Measurements from ENCODE around the gene IQGAP1. TPM values are rescaled to one million over a fixed set of nuclear protein-coding genes. Genes with fewer than 3 reads are reported as not detected.

The IQGAP1 gene
- polyA plus RNA-seq, 2 of the 4 experiments (the other 2 are of a cell fraction) = 100 to 168 TPM

DNA sequence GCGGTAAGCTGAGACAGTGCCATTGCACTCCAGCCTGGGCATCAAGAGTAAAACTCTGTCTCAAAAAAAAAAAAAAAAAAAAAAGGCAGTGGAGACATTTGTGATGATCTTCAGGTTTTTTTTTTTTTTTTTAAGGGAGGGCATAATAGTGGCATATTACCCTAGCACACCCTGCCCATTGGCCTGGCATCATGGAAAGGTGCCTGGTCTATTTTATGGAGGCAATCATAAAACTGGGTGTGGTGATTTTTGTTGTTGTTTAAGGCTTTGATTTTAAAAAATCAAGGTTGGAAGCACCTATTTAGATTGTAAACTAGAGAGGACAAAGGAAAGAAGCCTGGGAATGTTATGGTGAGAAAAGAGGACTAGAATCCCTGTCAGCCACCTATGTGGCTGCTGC, 6.0 kb downstream of the IQGAP1 start:
- no peak for FAIRE-seq
- POLR2A ChIA-PET = interaction anchor here (0.6 kb wide), 1 partner anchor 11 kb away, joined by 3 read pairs; no protein-coding TSS in a partner anchor
- H3K27ac ChIP-seq = no peak overlapping the region

DNA sequence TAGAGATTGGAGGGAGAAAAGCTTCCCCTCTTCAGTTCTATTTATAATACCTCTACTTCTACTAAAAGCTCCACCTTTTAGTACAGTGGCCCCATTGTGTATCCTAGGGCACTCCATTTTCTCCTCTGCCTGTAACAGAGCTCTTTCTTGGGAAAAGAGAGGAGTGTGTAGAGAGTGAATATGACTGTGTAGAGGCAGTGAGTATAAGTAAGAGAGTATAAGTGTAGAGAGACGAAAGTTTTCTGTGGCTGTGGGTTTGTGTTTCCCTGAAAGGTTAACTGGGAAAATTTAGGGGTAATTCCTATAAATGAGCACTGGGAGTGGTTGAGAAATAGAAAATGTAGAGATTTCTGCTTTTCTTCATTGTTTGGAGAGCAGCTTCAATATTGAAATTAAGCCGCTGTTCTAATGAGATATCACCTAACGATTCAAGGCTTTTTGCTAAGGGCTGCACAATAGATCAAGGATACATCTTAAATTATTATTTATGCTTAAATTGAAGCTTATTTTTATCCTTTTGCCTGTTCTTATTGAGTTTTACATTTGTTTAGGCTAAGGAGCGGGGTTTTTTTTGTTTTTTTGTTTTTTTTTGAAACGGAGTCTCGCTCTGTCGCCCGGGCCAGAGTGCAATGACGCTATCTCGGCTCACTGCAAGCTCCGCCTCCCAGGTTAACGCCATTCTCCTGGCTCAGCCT, 6.9 kb downstream of the IQGAP1 start:
- no peak overlapping the region for H3K4me2 ChIP-seq
- ChIA-PET CTCF (interaction anchor here (0.6 to 4.6 kb wide), 5 partner anchors 32 to 200 kb away, joined by 3 to 14 read pairs (median 4); no protein-coding TSS in a partner anchor), POLR2A (no interaction called here)
- H3K27ac ChIP-seq = no peak overlapping the region
- DNase-seq (ENCODE audit: low read depth in 1 of 2, low spot score in 1 of 2) (no peak), FAIRE-seq (no peak), ATAC-seq (peak in 1 of 2 experiments; percentile 42; a peak in 3 of 6 replicates)
- WGBS (ENCODE audit: missing lambda C conversion rate) = 92% methylated on average over 12 of the region's 12 CpGs
- H3K4me1 ChIP-seq = peaks cover 20% of the 10 kb centered on the region
- H3K9me3 ChIP-seq = no peaks in the 10 kb centered on the region
- H3K4me3 ChIP-seq = no peak overlapping the region
- TF ChIP-seq HOXA7 (CRISPR knock-in tag; IDR thresholded peaks at IDR 0.05) = 0 out of 2 replicates have a peak, but pooled peaks have one; percentile 58
- TF ChIP-seq, protein P1, sequence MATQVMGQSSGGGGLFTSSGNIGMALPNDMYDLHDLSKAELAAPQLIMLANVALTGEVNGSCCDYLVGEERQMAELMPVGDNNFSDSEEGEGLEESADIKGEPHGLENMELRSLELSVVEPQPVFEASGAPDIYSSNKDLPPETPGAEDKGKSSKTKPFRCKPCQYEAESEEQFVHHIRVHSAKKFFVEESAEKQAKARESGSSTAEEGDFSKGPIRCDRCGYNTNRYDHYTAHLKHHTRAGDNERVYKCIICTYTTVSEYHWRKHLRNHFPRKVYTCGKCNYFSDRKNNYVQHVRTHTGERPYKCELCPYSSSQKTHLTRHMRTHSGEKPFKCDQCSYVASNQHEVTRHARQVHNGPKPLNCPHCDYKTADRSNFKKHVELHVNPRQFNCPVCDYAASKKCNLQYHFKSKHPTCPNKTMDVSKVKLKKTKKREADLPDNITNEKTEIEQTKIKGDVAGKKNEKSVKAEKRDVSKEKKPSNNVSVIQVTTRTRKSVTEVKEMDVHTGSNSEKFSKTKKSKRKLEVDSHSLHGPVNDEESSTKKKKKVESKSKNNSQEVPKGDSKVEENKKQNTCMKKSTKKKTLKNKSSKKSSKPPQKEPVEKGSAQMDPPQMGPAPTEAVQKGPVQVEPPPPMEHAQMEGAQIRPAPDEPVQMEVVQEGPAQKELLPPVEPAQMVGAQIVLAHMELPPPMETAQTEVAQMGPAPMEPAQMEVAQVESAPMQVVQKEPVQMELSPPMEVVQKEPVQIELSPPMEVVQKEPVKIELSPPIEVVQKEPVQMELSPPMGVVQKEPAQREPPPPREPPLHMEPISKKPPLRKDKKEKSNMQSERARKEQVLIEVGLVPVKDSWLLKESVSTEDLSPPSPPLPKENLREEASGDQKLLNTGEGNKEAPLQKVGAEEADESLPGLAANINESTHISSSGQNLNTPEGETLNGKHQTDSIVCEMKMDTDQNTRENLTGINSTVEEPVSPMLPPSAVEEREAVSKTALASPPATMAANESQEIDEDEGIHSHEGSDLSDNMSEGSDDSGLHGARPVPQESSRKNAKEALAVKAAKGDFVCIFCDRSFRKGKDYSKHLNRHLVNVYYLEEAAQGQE (IDR thresholded peaks at IDR 0.05) = no peak

More for the DNA sequence above, 6.0 kb downstream of the IQGAP1 start:
- TF ChIP-seq EP300 (IDR thresholded peaks at IDR 0.05) (no peak), POLR2A (IDR thresholded peaks at IDR 0.05; ENCODE audit: low read length) (no peak), PHF8 (IDR thresholded peaks at IDR 0.05; ENCODE audit: borderline replicate concordance, low read depth) (no peak), CBX2 (IDR thresholded peaks at IDR 0.05; ENCODE audit: borderline replicate concordance, low read depth) (no peak), RFX5 (IDR thresholded peaks at IDR 0.05) (no peak), CBX8 (IDR thresholded peaks at IDR 0.05) (no peak), TFCP2L1 (CRISPR knock-in tag; IDR thresholded peaks at IDR 0.05) (no peak), ZC3H11A (IDR thresholded peaks at IDR 0.05) (no peak), KDM1A (IDR thresholded peaks at IDR 0.05; ENCODE audit: low read depth) (no peak), BHLHE40 (IDR thresholded peaks at IDR 0.05; ENCODE audit: low read depth, low read length) (no peak), RAD21 (conservative IDR thresholded peaks at IDR 0.05 in 1 of 2, IDR thresholded peaks at IDR 0.05 in 1 of 2) (no peak), HOXA7 (CRISPR knock-in tag; IDR thresholded peaks at IDR 0.05) (no peak), EHMT2 (IDR thresholded peaks at IDR 0.05; ENCODE audit: low read depth) (no peak), MAFK (IDR thresholded peaks at IDR 0.05; ENCODE audit: partially characterized antibody) (no peak), HEYL (CRISPR knock-in tag; IDR thresholded peaks at IDR 0.05) (no peak)
- TF ChIP-seq, protein P2, sequence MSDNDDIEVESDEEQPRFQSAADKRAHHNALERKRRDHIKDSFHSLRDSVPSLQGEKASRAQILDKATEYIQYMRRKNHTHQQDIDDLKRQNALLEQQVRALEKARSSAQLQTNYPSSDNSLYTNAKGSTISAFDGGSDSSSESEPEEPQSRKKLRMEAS (IDR thresholded peaks at IDR 0.05) = no peak
- Histone ChIP-seq H3K4me1 (peaks cover 19% of the 10 kb centered on the region; the same call in 2 of the 3 replicates), H3K4me2 (no peak overlapping the region), H3K9me3 (no peaks in the 10 kb centered on the region), H3K4me3 (no peak overlapping the region)
- CTCF ChIA-PET = interaction anchor here (0.5 to 4.6 kb wide), 7 partner anchors 31 to 603 kb away, joined by 3 to 14 read pairs (median 3); no protein-coding TSS in a partner anchor
- DNase-seq (ENCODE audit: low read depth in 1 of 2, low spot score in 1 of 2) (no peak), ATAC-seq (no peak)
- 90% methylated on average over 1 of the region's 1 CpG for WGBS (ENCODE audit: missing lambda C conversion rate)

DNA sequence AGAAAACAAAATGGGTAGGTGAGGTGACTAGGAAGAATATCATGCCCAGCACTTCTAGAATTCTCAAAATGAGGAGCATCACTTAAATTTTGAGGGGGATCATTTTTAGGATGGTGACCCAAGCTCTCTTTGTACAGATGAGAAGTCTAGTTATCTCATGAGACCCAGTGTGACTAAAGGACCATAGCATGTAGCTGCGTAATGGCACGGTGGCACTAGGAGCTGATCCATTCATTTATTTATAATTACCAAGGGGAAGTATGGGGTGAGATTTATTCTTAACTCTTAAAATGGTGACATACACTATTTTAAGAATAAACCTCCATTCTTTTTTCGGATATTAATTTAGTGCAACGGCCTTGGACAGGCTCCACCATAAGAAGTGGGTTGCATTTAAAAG, 8.3 kb downstream of the IQGAP1 start:
- ChIA-PET CTCF (interaction anchor here (0.8 to 2.7 kb wide), 5 partner anchors 34 to 86 kb away, joined by 3 to 14 read pairs (median 5); no protein-coding TSS in a partner anchor), POLR2A (interaction anchor here (2.2 kb wide), 1 partner anchor 8 kb away, joined by 13 read pairs; the partner anchor contains the start of gene IQGAP1)
- Histone ChIP-seq H3K27ac (no peak overlapping the region), H3K4me2 (no peak overlapping the region), H3K9me3 (no peaks in the 10 kb centered on the region), H3K4me3 (no peak overlapping the region), H3K4me1 (peaks cover 28% of the 10 kb centered on the region)
- ATAC-seq = no peak
- no peak for DNase-seq (ENCODE audit: low read depth in 1 of 2, low spot score in 1 of 2)
- FAIRE-seq = no peak
- 89% methylated on average over 4 of the region's 4 CpGs for WGBS (ENCODE audit: missing lambda C conversion rate)
- TF ChIP-seq, protein P3, sequence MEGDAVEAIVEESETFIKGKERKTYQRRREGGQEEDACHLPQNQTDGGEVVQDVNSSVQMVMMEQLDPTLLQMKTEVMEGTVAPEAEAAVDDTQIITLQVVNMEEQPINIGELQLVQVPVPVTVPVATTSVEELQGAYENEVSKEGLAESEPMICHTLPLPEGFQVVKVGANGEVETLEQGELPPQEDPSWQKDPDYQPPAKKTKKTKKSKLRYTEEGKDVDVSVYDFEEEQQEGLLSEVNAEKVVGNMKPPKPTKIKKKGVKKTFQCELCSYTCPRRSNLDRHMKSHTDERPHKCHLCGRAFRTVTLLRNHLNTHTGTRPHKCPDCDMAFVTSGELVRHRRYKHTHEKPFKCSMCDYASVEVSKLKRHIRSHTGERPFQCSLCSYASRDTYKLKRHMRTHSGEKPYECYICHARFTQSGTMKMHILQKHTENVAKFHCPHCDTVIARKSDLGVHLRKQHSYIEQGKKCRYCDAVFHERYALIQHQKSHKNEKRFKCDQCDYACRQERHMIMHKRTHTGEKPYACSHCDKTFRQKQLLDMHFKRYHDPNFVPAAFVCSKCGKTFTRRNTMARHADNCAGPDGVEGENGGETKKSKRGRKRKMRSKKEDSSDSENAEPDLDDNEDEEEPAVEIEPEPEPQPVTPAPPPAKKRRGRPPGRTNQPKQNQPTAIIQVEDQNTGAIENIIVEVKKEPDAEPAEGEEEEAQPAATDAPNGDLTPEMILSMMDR (IDR thresholded peaks at IDR 0.05) = no peak
- TF ChIP-seq, protein P4, sequence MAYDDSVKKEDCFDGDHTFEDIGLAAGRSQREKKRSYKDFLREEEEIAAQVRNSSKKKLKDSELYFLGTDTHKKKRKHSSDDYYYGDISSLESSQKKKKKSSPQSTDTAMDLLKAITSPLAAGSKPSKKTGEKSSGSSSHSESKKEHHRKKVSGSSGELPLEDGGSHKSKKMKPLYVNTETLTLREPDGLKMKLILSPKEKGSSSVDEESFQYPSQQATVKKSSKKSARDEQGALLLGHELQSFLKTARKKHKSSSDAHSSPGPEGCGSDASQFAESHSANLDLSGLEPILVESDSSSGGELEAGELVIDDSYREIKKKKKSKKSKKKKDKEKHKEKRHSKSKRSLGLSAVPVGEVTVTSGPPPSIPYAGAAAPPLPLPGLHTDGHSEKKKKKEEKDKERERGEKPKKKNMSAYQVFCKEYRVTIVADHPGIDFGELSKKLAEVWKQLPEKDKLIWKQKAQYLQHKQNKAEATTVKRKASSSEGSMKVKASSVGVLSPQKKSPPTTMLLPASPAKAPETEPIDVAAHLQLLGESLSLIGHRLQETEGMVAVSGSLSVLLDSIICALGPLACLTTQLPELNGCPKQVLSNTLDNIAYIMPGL (CRISPR knock-in tag; IDR thresholded peaks at IDR 0.05; ENCODE audit: borderline replicate concordance) = no peak
- TF ChIP-seq CEBPB (IDR thresholded peaks at IDR 0.05) = no peak
- no peak for TF ChIP-seq CBX8 (IDR thresholded peaks at IDR 0.05)
- TF ChIP-seq, protein P5, sequence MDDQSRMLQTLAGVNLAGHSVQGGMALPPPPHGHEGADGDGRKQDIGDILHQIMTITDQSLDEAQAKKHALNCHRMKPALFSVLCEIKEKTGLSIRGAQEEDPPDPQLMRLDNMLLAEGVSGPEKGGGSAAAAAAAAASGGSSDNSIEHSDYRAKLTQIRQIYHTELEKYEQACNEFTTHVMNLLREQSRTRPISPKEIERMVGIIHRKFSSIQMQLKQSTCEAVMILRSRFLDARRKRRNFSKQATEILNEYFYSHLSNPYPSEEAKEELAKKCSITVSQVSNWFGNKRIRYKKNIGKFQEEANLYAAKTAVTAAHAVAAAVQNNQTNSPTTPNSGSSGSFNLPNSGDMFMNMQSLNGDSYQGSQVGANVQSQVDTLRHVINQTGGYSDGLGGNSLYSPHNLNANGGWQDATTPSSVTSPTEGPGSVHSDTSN (IDR thresholded peaks at IDR 0.05) = no peak
- no peak for TF ChIP-seq SREBF2 (IDR thresholded peaks at IDR 0.05)
- TF ChIP-seq, protein P6, sequence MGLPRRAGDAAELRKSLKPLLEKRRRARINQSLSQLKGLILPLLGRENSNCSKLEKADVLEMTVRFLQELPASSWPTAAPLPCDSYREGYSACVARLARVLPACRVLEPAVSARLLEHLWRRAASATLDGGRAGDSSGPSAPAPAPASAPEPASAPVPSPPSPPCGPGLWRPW (IDR thresholded peaks at IDR 0.05) = no peak
- TF ChIP-seq, protein P7, sequence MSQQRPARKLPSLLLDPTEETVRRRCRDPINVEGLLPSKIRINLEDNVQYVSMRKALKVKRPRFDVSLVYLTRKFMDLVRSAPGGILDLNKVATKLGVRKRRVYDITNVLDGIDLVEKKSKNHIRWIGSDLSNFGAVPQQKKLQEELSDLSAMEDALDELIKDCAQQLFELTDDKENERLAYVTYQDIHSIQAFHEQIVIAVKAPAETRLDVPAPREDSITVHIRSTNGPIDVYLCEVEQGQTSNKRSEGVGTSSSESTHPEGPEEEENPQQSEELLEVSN (IDR thresholded peaks at IDR 0.05; ENCODE audit: borderline replicate concordance, low read depth) = no peak

All from A549 (cell line).